Measurements from ENCODE around the gene FGFR3. TPM values are rescaled to one million over a fixed set of nuclear protein-coding genes. Genes with fewer than 3 reads are reported as not detected.

The FGFR3 gene
- total RNA-seq, 1 experiment from 2014 or later: 2.4 TPM

- Histone ChIP-seq H3K27ac (no peak overlapping the region), H3K4me3 (no peak overlapping the region), H3K27me3 (peaks cover 57% of the 10 kb centered on the region), H3K36me3 (no peaks in the 10 kb centered on the region), H3K4me1 (peaks cover 10% of the 10 kb centered on the region; the same call in 1 of the 2 replicates), H3K9me3 (replicated peaks) (no peaks in the 10 kb centered on the region)
- DNase-seq: no peak
Measured at GRCh38 chr4:1784789-1785591, 8.1 kb upstream of the FGFR3 start.

- no peak overlapping the region for H3K27ac ChIP-seq
- peaks cover 62% of the 10 kb centered on the region for H3K27me3 ChIP-seq
- no peak for DNase-seq
- peaks cover 10% of the 10 kb centered on the region; the same call in 1 of the 2 replicates for H3K4me1 ChIP-seq
- no peaks in the 10 kb centered on the region for H3K36me3 ChIP-seq
- H3K9me3 ChIP-seq (replicated peaks): no peaks in the 10 kb centered on the region
- no peak overlapping the region for H3K4me3 ChIP-seq
Measured at GRCh38 chr4:1785592-1785991, 7.5 kb upstream of the FGFR3 start.

- H3K9me3 ChIP-seq (replicated peaks): no peaks in the 10 kb centered on the region
- no peak overlapping the region for H3K4me3 ChIP-seq
- H3K4me1 ChIP-seq: peaks cover 10% of the 10 kb centered on the region; the same call in 1 of the 2 replicates
- no peaks in the 10 kb centered on the region for H3K36me3 ChIP-seq
- peaks cover 70% of the 10 kb centered on the region for H3K27me3 ChIP-seq
- no peak overlapping the region for H3K27ac ChIP-seq
- DNase-seq: no peak
Measured at GRCh38 chr4:1786544-1787362, 6.3 kb upstream of the FGFR3 start.

GRCh38 chr4:1787411-1788077 is 5.5 kb upstream of the FGFR3 start:
- no peaks in the 10 kb centered on the region for H3K36me3 ChIP-seq
- peaks cover 70% of the 10 kb centered on the region for H3K27me3 ChIP-seq

GRCh38 chr4:1788254-1788973 is 4.7 kb upstream of the FGFR3 start:
- no peak overlapping the region for H3K4me3 ChIP-seq
- DNase-seq: no peak
- H3K36me3 ChIP-seq: no peaks in the 10 kb centered on the region
- H3K27me3 ChIP-seq: peaks cover 70% of the 10 kb centered on the region
- no peaks in the 10 kb centered on the region for H3K9me3 ChIP-seq (replicated peaks)
- H3K4me1 ChIP-seq: peaks cover 10% of the 10 kb centered on the region; the same call in 1 of the 2 replicates
- no peak overlapping the region for H3K27ac ChIP-seq

More at GRCh38 chr4:1787411-1788077, 5.5 kb upstream of the FGFR3 start:
- Histone ChIP-seq H3K27ac (no peak overlapping the region), H3K4me3 (no peak overlapping the region), H3K9me3 (replicated peaks) (no peaks in the 10 kb centered on the region), H3K4me1 (peaks cover 10% of the 10 kb centered on the region; the same call in 1 of the 2 replicates)
- no peak for DNase-seq

GRCh38 chr4:1789552-1789951 is 3.5 kb upstream of the FGFR3 start:
- Histone ChIP-seq H3K27me3 (peaks cover 65% of the 10 kb centered on the region), H3K4me1 (peaks cover 10% of the 10 kb centered on the region; the same call in 1 of the 2 replicates), H3K9me3 (replicated peaks) (no peaks in the 10 kb centered on the region), H3K27ac (no peak overlapping the region), H3K36me3 (no peaks in the 10 kb centered on the region), H3K4me3 (no peak overlapping the region)
- no peak for DNase-seq

- Histone ChIP-seq H3K36me3 (no peaks in the 10 kb centered on the region), H3K27me3 (peaks cover 60% of the 10 kb centered on the region), H3K4me3 (no peak overlapping the region), H3K9me3 (replicated peaks) (no peaks in the 10 kb centered on the region), H3K4me1 (peaks cover 10% of the 10 kb centered on the region; the same call in 1 of the 2 replicates), H3K27ac (no peak overlapping the region)
- no peak for DNase-seq
Measured at GRCh38 chr4:1790005-1790404, 3.1 kb upstream of the FGFR3 start.

- no peak overlapping the region for H3K4me3 ChIP-seq
- peaks cover 2% of the 10 kb centered on the region; the same call in 1 of the 2 replicates for H3K4me1 ChIP-seq
- no peak overlapping the region for H3K27ac ChIP-seq
- peaks cover 46% of the 10 kb centered on the region for H3K27me3 ChIP-seq
- H3K9me3 ChIP-seq (replicated peaks): no peaks in the 10 kb centered on the region
- H3K36me3 ChIP-seq: no peaks in the 10 kb centered on the region
- no peak for DNase-seq
Measured at GRCh38 chr4:1792158-1792831, 798 bp upstream of the FGFR3 start.

- Histone ChIP-seq H3K9me3 (replicated peaks) (no peaks in the 10 kb centered on the region), H3K36me3 (no peaks in the 10 kb centered on the region), H3K4me1 (no peaks in the 10 kb centered on the region; the same call in 1 of the 2 replicates), H3K4me3 (peak overlapping the region; percentile 65), H3K27ac (no peak overlapping the region), H3K27me3 (peaks cover 34% of the 10 kb centered on the region)
- peak; percentile 52 to 58 for DNase-seq
Measured at GRCh38 chr4:1793496-1793840, 375 bp downstream of the FGFR3 start.

- Histone ChIP-seq H3K27me3 (peaks cover 27% of the 10 kb centered on the region), H3K36me3 (no peaks in the 10 kb centered on the region), H3K4me1 (no peaks in the 10 kb centered on the region; the same call in 1 of the 2 replicates), H3K4me3 (peak overlapping the region; percentile 65), H3K27ac (no peak overlapping the region), H3K9me3 (replicated peaks) (no peaks in the 10 kb centered on the region)
- peak in 1 of 2 experiments; percentile 47 for DNase-seq
Measured at GRCh38 chr4:1793940-1794808, 1.1 kb downstream of the FGFR3 start.

- H3K4me3 ChIP-seq: peak overlapping the region; percentile 65
- H3K27ac ChIP-seq: no peak overlapping the region
- peaks cover 23% of the 10 kb centered on the region for H3K27me3 ChIP-seq
- no peaks in the 10 kb centered on the region; the same call in 1 of the 2 replicates for H3K4me1 ChIP-seq
- no peaks in the 10 kb centered on the region for H3K36me3 ChIP-seq
- DNase-seq: no peak
- no peaks in the 10 kb centered on the region for H3K9me3 ChIP-seq (replicated peaks)
Measured at GRCh38 chr4:1794809-1795298, 1.8 kb downstream of the FGFR3 start.

GRCh38 chr4:1795299-1796195 is 2.5 kb downstream of the FGFR3 start:
- Histone ChIP-seq H3K4me3 (peak overlapping the region; percentile 65), H3K9me3 (replicated peaks) (no peaks in the 10 kb centered on the region), H3K27me3 (peaks cover 18% of the 10 kb centered on the region), H3K27ac (no peak overlapping the region), H3K36me3 (no peaks in the 10 kb centered on the region), H3K4me1 (no peaks in the 10 kb centered on the region; the same call in 1 of the 2 replicates)
- DNase-seq: no peak

Measured in SJCRH30 (cell line).